Stomach (tissue), 9 donors: Measurements from ENCODE around the gene SPOCK2. TPM values are rescaled to one million over a fixed set of nuclear protein-coding genes. Genes with fewer than 3 reads are reported as not detected.

Experiments
- DNase-seq, 2 donors: peaks; one replicate each; pipeline versions ENCODE4 v3.0.0 to v3.0.0-alpha.2; 2013 to 2019
- H3K27ac ChIP-seq, 5 donors: fragments of 200-600 bp in 4 of 5; sonication (generic) in 4 of 5; one replicate each; pipeline ENCODE4 v1.5.1; 2013 to 2019; ENCODE audit warnings: mild to moderate bottlenecking in 1 of 5, moderate library complexity in 1 of 5
- H3K27me3 ChIP-seq, 3 donors: fragments of 200-600 bp; sonication (generic); one replicate each; pipeline ENCODE4 v1.5.1; 2017 to 2019; ENCODE audit warnings: mixed run types in 1 of 3
- H3K36me3 ChIP-seq, 4 donors: fragments of 200-600 bp; sonication (generic); 1 replicate in 3 of 4; 2 replicates in 1 of 4; pipeline ENCODE4 v1.5.1; 2016 to 2019
- H3K4me1 ChIP-seq, 4 donors: fragments of 200-600 bp; sonication (generic); one replicate each; pipeline ENCODE4 v1.5.1; 2016 to 2019
- H3K4me3 ChIP-seq, 4 donors: fragments of 200-600 bp; sonication (generic) in 3 of 4; one replicate each; pipeline ENCODE4 v1.5.1; 2016 to 2019; ENCODE audit warnings: mild to moderate bottlenecking in 1 of 4
- H3K9me3 ChIP-seq, 4 donors: fragments of 200-600 bp; sonication (generic); one replicate each; pipeline ENCODE4 v1.5.1; 2016 to 2019
- EP300 ChIP-seq: sonication (generic); formaldehyde crosslinking; IDR thresholded peaks from one replicate; pipeline ENCODE4 v1.6.1; 2017; ENCODE audit warnings: antibody characterized with exemption
- POLR2A ChIP-seq, 4 donors: fragments of 450-650 bp; IDR thresholded peaks; one replicate each; pipeline ENCODE4 v1.6.1; 2016; ENCODE audit warnings: antibody characterized with exemption in 4 of 4, control low read depth in 2 of 4, mild to moderate bottlenecking in 1 of 4, moderate library complexity in 1 of 4
- POLR2AphosphoS5 ChIP-seq, 3 donors: sonication (generic); formaldehyde crosslinking; IDR thresholded peaks; one replicate each; pipeline ENCODE4 v1.6.1; 2016; ENCODE audit warnings: antibody characterized with exemption in 3 of 3
- WGBS, 5 donors: extraction: QIAGEN DNeasy Blood & Tissue Kit in 3 of 5; methylation state at CpG; one replicate each; pipeline versions ENCODE4 v1.1.5 to v1.1.7; 2013 to 2018; 5-methylcytosine and 5-hydroxymethylcytosine counted together
- intact Hi-C: fragments of 100-400 bp; cut with DNase I; formaldehyde crosslinking; loops from one replicate; pipeline ENCODE4 v1.15.1; 2023; ENCODE audit warnings: low total_unique reads
- polyA plus RNA-seq, 3 donors: library from polyadenylated mRNA; stranded (reverse); fragments of 200-250 nt; gene quantifications; one replicate each; pipeline ENCODE4 v1.2.3, GENCODE V29; 2013
- total RNA-seq, 5 donors: library from RNA; depleted of rRNA; stranded (reverse); fragments of >200 nt; gene quantifications; one replicate each; pipeline versions ENCODE4 v1.1.0 to v1.2.3, GENCODE V29; 2014 to 2016
- TF ChIP-seq, protein P1 (sequence below), 7 experiments: fragments of 450-650 bp in 4 of 7; fragments of 200-600 bp in 3 of 7; sonication (generic) in 3 of 7; IDR thresholded peaks; one replicate each; pipeline ENCODE4 v1.5.1; 2016 to 2019; ENCODE audit warnings: antibody characterized with exemption in 7 of 7, control low read depth in 2 of 7, mild to moderate bottlenecking in 1 of 7
- donor health status: healthy with polysubstance abuse.
- donor health status: Bipolar disorder and iron deficiency.
- donor health status: healthy.

Gene SPOCK2
- total and polyA plus RNA-seq, 8 donors, result 1.1 to 31.7 (median 4.2) TPM

- peaks cover 6 to 44% (median 30%) of the 10 kb centered on the region in 4 donors for H3K4me1 ChIP-seq
- no peak for DNase-seq
- no peak for TF ChIP-seq POLR2A (IDR thresholded peaks at IDR 0.05)
- TF ChIP-seq POLR2AphosphoS5 (IDR thresholded peaks at IDR 0.05), result no peak
- no peak for TF ChIP-seq EP300
- TF ChIP-seq, protein P1, sequence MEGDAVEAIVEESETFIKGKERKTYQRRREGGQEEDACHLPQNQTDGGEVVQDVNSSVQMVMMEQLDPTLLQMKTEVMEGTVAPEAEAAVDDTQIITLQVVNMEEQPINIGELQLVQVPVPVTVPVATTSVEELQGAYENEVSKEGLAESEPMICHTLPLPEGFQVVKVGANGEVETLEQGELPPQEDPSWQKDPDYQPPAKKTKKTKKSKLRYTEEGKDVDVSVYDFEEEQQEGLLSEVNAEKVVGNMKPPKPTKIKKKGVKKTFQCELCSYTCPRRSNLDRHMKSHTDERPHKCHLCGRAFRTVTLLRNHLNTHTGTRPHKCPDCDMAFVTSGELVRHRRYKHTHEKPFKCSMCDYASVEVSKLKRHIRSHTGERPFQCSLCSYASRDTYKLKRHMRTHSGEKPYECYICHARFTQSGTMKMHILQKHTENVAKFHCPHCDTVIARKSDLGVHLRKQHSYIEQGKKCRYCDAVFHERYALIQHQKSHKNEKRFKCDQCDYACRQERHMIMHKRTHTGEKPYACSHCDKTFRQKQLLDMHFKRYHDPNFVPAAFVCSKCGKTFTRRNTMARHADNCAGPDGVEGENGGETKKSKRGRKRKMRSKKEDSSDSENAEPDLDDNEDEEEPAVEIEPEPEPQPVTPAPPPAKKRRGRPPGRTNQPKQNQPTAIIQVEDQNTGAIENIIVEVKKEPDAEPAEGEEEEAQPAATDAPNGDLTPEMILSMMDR (IDR thresholded peaks at IDR 0.05), result no peak
- no peaks in the 10 kb centered on the region for H3K36me3 ChIP-seq
- no peak overlapping the region for H3K27ac ChIP-seq
- no peaks in the 10 kb centered on the region for H3K9me3 ChIP-seq
- WGBS, 5 donors, result 94 to 96% (median 95%) methylated on average over 8 of the region's 8 CpGs
- no peak overlapping the region for H3K4me3 ChIP-seq
- intact Hi-C loops, result no loop called here
- H3K27me3 ChIP-seq, result no peaks in the 10 kb centered on the region
Observed at GRCh38 chr10:72025400-72025799, 63.0 kb downstream of the SPOCK2 start.

- Histone ChIP-seq H3K9me3 (no peaks in the 10 kb centered on the region), H3K4me3 (no peak overlapping the region), H3K4me1 (peaks cover 0 to 40% (median 24%) of the 10 kb centered on the region in 4 donors), H3K36me3 (no peaks in the 10 kb centered on the region), H3K27ac (no peak overlapping the region), H3K27me3 (no peaks in the 10 kb centered on the region)
- intact Hi-C loops, result no loop called here
- WGBS, 5 donors, result 86 to 91% (median 89%) methylated on average over 4 of the region's 4 CpGs
- no peak for TF ChIP-seq POLR2A (IDR thresholded peaks at IDR 0.05)
- no peak for TF ChIP-seq POLR2AphosphoS5 (IDR thresholded peaks at IDR 0.05)
- TF ChIP-seq, protein P1 (IDR thresholded peaks at IDR 0.05), result no peak
- TF ChIP-seq EP300, result no peak
- no peak for DNase-seq
Observed at GRCh38 chr10:72024596-72024995, 63.8 kb downstream of the SPOCK2 start.

DNA sequence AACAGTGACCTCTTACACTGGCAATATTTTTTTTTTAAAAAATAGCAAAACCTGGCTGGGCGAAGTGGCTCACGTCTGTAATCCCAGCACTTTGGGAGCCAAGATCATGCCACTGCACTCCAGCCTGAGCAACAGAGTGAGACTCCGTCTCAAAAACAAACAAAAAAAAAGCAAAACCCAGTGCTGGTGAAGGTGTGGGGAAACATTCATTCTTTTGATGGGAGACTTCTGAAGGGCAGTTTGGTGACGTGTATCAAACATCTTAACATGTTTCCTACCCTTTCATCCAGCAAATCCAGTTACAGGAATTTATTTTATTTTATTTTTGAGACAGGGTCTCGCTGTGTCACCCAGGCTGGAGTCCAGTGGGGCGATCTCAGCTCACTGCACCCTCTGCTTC is 66.1 kb downstream of the SPOCK2 start:
- no peak overlapping the region for H3K4me3 ChIP-seq
- DNase-seq, result no peak
- H3K9me3 ChIP-seq, result no peaks in the 10 kb centered on the region
- no peaks in the 10 kb centered on the region for H3K27me3 ChIP-seq
- no peaks in the 10 kb centered on the region for H3K36me3 ChIP-seq
- H3K4me1 ChIP-seq, result peaks cover 4 to 43% (median 24%) of the 10 kb centered on the region in 4 donors
- TF ChIP-seq POLR2AphosphoS5 (IDR thresholded peaks at IDR 0.05), result no peak
- no peak for TF ChIP-seq EP300
- TF ChIP-seq POLR2A (IDR thresholded peaks at IDR 0.05), result no peak
- TF ChIP-seq, protein P1 (IDR thresholded peaks at IDR 0.05), result no peak
- intact Hi-C loops, result no loop called here
- H3K27ac ChIP-seq, result no peak overlapping the region
- WGBS, 5 donors, result 65 to 89% (median 76%) methylated on average over 6 of the region's 6 CpGs

DNA sequence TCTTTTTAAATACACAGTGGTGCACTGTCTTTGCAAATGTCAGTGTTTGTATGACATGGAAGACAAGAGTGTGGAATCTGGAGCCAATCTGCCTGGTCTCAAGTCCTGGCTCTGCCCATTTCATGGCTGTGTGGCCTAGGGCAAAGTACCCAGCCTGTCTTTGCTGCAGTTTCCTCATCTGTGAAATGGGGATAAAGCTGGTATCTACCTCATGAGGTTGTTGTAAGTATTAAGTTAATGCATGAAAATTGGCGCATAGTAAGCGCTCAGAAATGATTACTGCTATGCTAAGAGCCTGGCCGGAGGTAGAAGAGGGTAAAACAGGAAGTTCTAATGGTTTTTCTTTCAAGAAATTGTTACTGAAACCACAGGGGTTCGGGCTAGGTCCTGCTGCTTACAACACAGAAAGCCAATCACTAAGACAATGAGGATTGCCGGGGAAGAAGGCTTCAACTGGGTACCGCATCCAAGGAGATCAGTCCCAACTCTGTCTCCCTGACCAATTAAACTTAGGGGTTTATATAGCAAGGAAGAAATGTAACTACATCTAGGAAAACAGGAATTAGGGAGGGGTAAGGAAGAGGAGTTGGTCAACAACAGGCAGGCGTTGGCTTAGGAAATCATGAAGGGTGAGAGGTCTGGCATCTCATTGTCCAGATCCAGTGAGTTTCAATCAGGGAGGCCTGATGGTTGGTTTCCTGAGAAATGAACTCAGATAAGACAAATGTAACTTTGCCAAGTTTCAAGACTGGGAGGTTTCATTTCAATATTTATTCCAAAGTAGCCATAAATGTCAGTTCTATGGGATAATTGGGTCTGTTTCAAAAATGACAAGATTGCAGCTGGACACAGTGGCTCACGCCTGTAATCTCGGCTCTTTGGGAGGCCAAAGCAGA is 67.2 kb downstream of the SPOCK2 start:
- WGBS, 5 donors, result 62 to 75% (median 66%) methylated on average over 9 of the region's 9 CpGs
- intact Hi-C loops, result no loop called here

More for the DNA sequence above, 67.2 kb downstream of the SPOCK2 start:
- Histone ChIP-seq H3K27ac (no peak overlapping the region), H3K27me3 (no peaks in the 10 kb centered on the region), H3K4me1 (peaks cover 10 to 44% (median 23%) of the 10 kb centered on the region in 4 donors), H3K4me3 (no peak overlapping the region), H3K9me3 (no peaks in the 10 kb centered on the region), H3K36me3 (no peaks in the 10 kb centered on the region)
- no peak for DNase-seq
- no peak for TF ChIP-seq POLR2AphosphoS5 (IDR thresholded peaks at IDR 0.05)
- TF ChIP-seq POLR2A (IDR thresholded peaks at IDR 0.05), result no peak
- TF ChIP-seq, protein P1 (IDR thresholded peaks at IDR 0.05), result no peak
- TF ChIP-seq EP300, result no peak
